Measurements from ENCODE around the gene RPS6KA2. TPM values are rescaled to one million over a fixed set of nuclear protein-coding genes. Genes with fewer than 3 reads are reported as not detected.

RPS6KA2 gene
- total RNA-seq, 1 experiment from 2014 or later = 7.2 TPM

DNA sequence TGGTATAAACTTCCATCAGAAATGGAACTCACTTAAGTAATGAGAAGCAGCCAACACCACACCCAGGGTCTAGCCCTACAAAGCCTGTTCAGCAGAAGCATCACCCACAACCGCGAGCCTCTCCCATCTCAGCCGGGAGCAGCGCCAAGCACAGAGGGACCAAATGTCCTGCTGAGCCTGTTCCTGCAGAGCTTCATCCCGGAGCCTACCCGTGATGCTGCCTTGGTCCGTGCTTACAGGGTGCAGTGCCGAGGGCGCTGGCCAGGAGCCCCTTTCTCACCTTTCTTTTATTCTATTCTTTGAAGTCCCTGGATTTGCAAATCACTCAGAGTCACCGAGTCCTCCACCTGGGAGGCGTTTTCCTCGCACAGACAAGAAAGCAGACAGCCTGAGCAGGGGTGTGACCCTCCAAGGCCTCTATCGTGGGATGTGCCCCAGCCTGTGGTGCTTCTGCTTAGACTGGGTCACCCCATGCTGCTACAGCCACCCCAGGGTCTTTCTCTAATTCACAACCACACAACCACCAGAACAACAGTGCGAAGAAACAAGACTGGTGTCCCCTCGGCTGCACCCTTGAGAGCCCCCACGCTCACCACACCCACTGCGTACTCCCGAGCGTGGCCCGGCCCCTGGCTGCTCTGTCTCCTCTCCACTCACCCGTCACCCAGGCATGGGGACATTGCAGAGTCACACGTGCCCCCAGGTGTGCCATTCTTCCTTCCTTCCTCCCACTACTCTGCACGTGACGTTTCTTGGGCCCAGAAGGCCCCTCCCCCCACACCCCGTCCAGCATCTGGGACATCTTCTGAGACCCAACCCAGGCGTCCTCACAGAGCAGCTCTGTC lies 152.1 kb downstream of the RPS6KA2 start:
- no peaks in the 10 kb centered on the region for H3K79me2 ChIP-seq (ENCODE audit: low read length)
- no peaks in the 10 kb centered on the region for H3K36me3 ChIP-seq (ENCODE audit: insufficient read depth, low read length)
- no peaks in the 10 kb centered on the region for H3K27me3 ChIP-seq (ENCODE audit: low read length)
- H3K4me2 ChIP-seq (ENCODE audit: low read depth, low read length, poor library complexity, severe bottlenecking) = no peak overlapping the region
- no peak overlapping the region for H3K4me3 ChIP-seq (ENCODE audit: low read length)
- H2AFZ ChIP-seq (ENCODE audit: low read length) = no peak overlapping the region
- H3K9ac ChIP-seq (ENCODE audit: low read length) = no peak overlapping the region
- no peak overlapping the region for H3K27ac ChIP-seq (ENCODE audit: low read length)
- DNase-seq = no peak
- H3K9me2 ChIP-seq (replicated peaks; ENCODE audit: insufficient read depth, low read length) = no peaks in the 10 kb centered on the region
- H3K9me3 ChIP-seq (ENCODE audit: low read length) = no peaks in the 10 kb centered on the region
- peaks cover 7% of the 10 kb centered on the region; the same call in 1 of the 2 replicates for H3K4me1 ChIP-seq (ENCODE audit: low read length)
- no peaks in the 10 kb centered on the region for H4K20me1 ChIP-seq (ENCODE audit: insufficient read depth, low read depth, low read length)

- H3K4me2 ChIP-seq (ENCODE audit: low read depth, low read length, poor library complexity, severe bottlenecking) = no peak overlapping the region
- no peaks in the 10 kb centered on the region for H3K36me3 ChIP-seq (ENCODE audit: insufficient read depth, low read length)
- no peaks in the 10 kb centered on the region for H3K27me3 ChIP-seq (ENCODE audit: low read length)
- H3K4me1 ChIP-seq (ENCODE audit: low read length) = peaks cover 7% of the 10 kb centered on the region; the same call in 1 of the 2 replicates
- H3K9ac ChIP-seq (ENCODE audit: low read length) = no peak overlapping the region
- no peak for DNase-seq
- no peaks in the 10 kb centered on the region for H3K9me3 ChIP-seq (ENCODE audit: low read length)
- H4K20me1 ChIP-seq (ENCODE audit: insufficient read depth, low read depth, low read length) = no peaks in the 10 kb centered on the region
- no peaks in the 10 kb centered on the region for H3K9me2 ChIP-seq (replicated peaks; ENCODE audit: insufficient read depth, low read length)
- no peak overlapping the region for H2AFZ ChIP-seq (ENCODE audit: low read length)
- no peak overlapping the region for H3K4me3 ChIP-seq (ENCODE audit: low read length)
- H3K27ac ChIP-seq (ENCODE audit: low read length) = no peak overlapping the region
- H3K79me2 ChIP-seq (ENCODE audit: low read length) = no peaks in the 10 kb centered on the region
Measured at GRCh38 chr6:166473886-166474571, 153.0 kb downstream of the RPS6KA2 start.

DNA sequence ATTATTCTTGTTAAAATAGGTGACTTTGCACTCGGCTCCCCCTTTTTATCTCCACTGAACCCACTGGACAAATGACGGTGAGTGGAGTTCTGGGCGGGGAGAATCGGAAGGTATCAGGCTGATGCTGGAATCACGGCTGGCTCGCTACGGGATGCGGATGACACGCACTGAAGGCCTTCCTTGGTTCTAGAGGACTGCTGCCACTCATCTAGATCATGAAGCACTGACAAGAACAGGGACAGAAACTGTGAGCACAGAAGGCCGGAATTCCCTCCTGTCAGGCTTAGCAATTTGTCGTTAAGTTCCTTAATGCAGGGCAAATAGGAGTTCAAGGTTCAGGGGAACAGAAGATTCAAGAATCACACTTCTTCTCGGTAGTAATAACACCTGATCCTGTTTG lies 154.4 kb downstream of the RPS6KA2 start:
- no peak overlapping the region for H3K4me3 ChIP-seq (ENCODE audit: low read length)
- H3K4me2 ChIP-seq (ENCODE audit: low read depth, low read length, poor library complexity, severe bottlenecking) = no peak overlapping the region
- H3K79me2 ChIP-seq (ENCODE audit: low read length) = no peaks in the 10 kb centered on the region
- H3K9ac ChIP-seq (ENCODE audit: low read length) = no peak overlapping the region
- H2AFZ ChIP-seq (ENCODE audit: low read length) = no peak overlapping the region
- H3K36me3 ChIP-seq (ENCODE audit: insufficient read depth, low read length) = no peaks in the 10 kb centered on the region
- no peaks in the 10 kb centered on the region for H3K9me3 ChIP-seq (ENCODE audit: low read length)
- no peak overlapping the region for H3K27ac ChIP-seq (ENCODE audit: low read length)
- DNase-seq = no peak
- H3K4me1 ChIP-seq (ENCODE audit: low read length) = peaks cover 7% of the 10 kb centered on the region; the same call in 1 of the 2 replicates
- no peaks in the 10 kb centered on the region for H3K9me2 ChIP-seq (replicated peaks; ENCODE audit: insufficient read depth, low read length)
- H4K20me1 ChIP-seq (ENCODE audit: insufficient read depth, low read depth, low read length) = no peaks in the 10 kb centered on the region
- no peaks in the 10 kb centered on the region for H3K27me3 ChIP-seq (ENCODE audit: low read length)

- Histone ChIP-seq H3K79me2 (ENCODE audit: low read length) (no peaks in the 10 kb centered on the region), H3K9me2 (replicated peaks; ENCODE audit: insufficient read depth, low read length) (no peaks in the 10 kb centered on the region), H3K9me3 (ENCODE audit: low read length) (no peaks in the 10 kb centered on the region), H3K4me3 (ENCODE audit: low read length) (no peak overlapping the region), H2AFZ (ENCODE audit: low read length) (no peak overlapping the region), H3K36me3 (ENCODE audit: insufficient read depth, low read length) (no peaks in the 10 kb centered on the region), H3K4me2 (ENCODE audit: low read depth, low read length, poor library complexity, severe bottlenecking) (no peak overlapping the region), H3K27me3 (ENCODE audit: low read length) (no peaks in the 10 kb centered on the region), H4K20me1 (ENCODE audit: insufficient read depth, low read depth, low read length) (no peaks in the 10 kb centered on the region), H3K9ac (ENCODE audit: low read length) (no peak overlapping the region), H3K4me1 (ENCODE audit: low read length) (peaks cover 7% of the 10 kb centered on the region; the same call in 1 of the 2 replicates), H3K27ac (ENCODE audit: low read length) (no peak overlapping the region)
- DNase-seq = no peak
Measured at GRCh38 chr6:166471797-166472260, 155.2 kb downstream of the RPS6KA2 start.

DNA sequence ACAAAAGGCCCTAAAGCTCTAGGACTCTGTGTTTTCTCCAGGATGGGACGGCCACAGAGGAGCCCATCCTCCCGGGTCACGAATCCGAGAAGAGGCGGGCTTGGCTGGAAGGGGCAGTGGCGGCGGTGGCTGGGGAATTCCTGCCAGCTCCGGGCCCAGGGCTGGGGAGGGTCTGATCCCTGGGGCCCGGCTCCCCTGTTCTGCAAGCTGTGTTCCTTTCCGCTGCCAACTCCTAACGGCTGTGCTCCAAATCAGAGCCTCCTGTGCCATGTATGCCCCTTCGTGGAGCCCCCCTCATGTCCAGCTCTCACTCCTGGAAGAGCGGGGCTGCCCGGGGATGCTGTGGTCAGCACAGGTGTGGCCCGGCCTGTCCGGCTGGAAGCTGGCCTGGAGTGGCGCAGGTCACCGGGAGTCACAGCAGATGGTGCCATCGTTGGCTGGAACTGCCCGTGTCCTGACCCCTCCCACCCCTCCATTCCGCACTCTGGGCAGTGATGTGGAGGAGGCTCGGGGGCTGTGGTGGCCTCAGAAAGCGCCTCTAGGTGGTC lies 156.1 kb downstream of the RPS6KA2 start:
- H3K9me2 ChIP-seq (replicated peaks; ENCODE audit: insufficient read depth, low read length) = no peaks in the 10 kb centered on the region
- no peaks in the 10 kb centered on the region for H3K79me2 ChIP-seq (ENCODE audit: low read length)
- no peak overlapping the region for H3K4me3 ChIP-seq (ENCODE audit: low read length)
- no peak overlapping the region for H2AFZ ChIP-seq (ENCODE audit: low read length)
- no peak for DNase-seq
- no peak overlapping the region for H3K4me2 ChIP-seq (ENCODE audit: low read depth, low read length, poor library complexity, severe bottlenecking)
- H3K9me3 ChIP-seq (ENCODE audit: low read length) = no peaks in the 10 kb centered on the region
- no peaks in the 10 kb centered on the region for H3K27me3 ChIP-seq (ENCODE audit: low read length)
- H4K20me1 ChIP-seq (ENCODE audit: insufficient read depth, low read depth, low read length) = no peaks in the 10 kb centered on the region
- H3K36me3 ChIP-seq (ENCODE audit: insufficient read depth, low read length) = no peaks in the 10 kb centered on the region
- H3K9ac ChIP-seq (ENCODE audit: low read length) = no peak overlapping the region
- peaks cover 12% of the 10 kb centered on the region for H3K4me1 ChIP-seq (ENCODE audit: low read length)
- no peak overlapping the region for H3K27ac ChIP-seq (ENCODE audit: low read length)

DNA sequence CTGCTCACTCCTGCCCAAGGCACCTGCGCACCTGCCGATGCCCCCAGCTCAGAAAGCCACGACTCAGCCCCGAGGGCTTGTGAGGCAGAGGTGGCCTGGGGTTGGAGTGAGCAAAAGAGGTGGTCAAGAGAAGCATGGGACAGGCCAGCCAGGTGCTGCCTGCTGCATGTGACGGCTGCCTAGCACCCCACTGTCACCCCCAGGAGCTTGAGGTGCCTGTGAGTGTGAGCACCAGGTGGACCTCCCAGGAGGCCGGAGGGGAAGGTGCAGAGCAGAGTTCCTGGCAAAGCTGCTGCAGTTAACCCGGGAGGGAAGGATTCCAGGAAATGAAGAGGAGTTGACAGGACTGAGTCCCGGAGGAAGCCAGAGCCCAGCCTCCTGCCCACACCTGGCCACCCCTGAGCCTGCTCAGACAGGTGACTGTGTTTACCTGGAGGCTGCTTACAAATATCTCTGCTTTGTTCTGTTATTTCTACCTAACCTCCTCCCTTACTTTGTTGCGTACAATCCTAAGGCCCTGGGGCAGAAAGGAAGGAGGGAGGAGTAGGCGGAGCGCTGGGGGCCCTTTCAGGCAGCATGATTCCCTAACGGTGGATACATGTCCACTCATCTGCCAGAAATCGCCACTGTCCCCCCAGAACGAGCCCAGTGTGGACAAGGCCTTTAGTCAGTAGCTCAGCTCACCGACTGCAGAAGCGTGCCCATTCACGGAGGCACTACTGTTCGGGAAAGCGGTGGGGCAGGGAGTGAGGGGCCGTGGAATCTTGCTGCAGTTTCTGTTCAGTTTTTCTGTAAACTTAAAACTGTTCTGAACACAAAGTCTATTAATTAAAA lies 156.8 kb downstream of the RPS6KA2 start:
- Histone ChIP-seq H3K4me1 (ENCODE audit: low read length) (peaks cover 16% of the 10 kb centered on the region), H3K4me2 (ENCODE audit: low read depth, low read length, poor library complexity, severe bottlenecking) (no peak overlapping the region), H3K9me3 (ENCODE audit: low read length) (no peaks in the 10 kb centered on the region), H3K27ac (ENCODE audit: low read length) (no peak overlapping the region), H3K4me3 (ENCODE audit: low read length) (no peak overlapping the region), H3K27me3 (ENCODE audit: low read length) (no peaks in the 10 kb centered on the region), H3K9me2 (replicated peaks; ENCODE audit: insufficient read depth, low read length) (no peaks in the 10 kb centered on the region), H3K36me3 (ENCODE audit: insufficient read depth, low read length) (no peaks in the 10 kb centered on the region), H2AFZ (ENCODE audit: low read length) (no peak overlapping the region), H4K20me1 (ENCODE audit: insufficient read depth, low read depth, low read length) (no peaks in the 10 kb centered on the region), H3K79me2 (ENCODE audit: low read length) (no peaks in the 10 kb centered on the region), H3K9ac (ENCODE audit: low read length) (no peak overlapping the region)
- DNase-seq = no peak

- Histone ChIP-seq H3K9ac (ENCODE audit: low read length) (no peak overlapping the region), H3K4me2 (ENCODE audit: low read depth, low read length, poor library complexity, severe bottlenecking) (no peak overlapping the region), H3K9me2 (replicated peaks; ENCODE audit: insufficient read depth, low read length) (no peaks in the 10 kb centered on the region), H2AFZ (ENCODE audit: low read length) (no peak overlapping the region), H3K79me2 (ENCODE audit: low read length) (no peaks in the 10 kb centered on the region), H3K9me3 (ENCODE audit: low read length) (no peaks in the 10 kb centered on the region), H3K36me3 (ENCODE audit: insufficient read depth, low read length) (no peaks in the 10 kb centered on the region), H3K27me3 (ENCODE audit: low read length) (no peaks in the 10 kb centered on the region), H4K20me1 (ENCODE audit: insufficient read depth, low read depth, low read length) (no peaks in the 10 kb centered on the region), H3K4me3 (ENCODE audit: low read length) (no peak overlapping the region), H3K27ac (ENCODE audit: low read length) (no peak overlapping the region), H3K4me1 (ENCODE audit: low read length) (peaks cover 21% of the 10 kb centered on the region)
- no peak for DNase-seq
Measured at GRCh38 chr6:166469426-166469961, 157.6 kb downstream of the RPS6KA2 start.
